NCI-H526 treated with DMSO at 0.1 percent for 48 hours (cell line): ENCODE measurements around the gene FANCD2.
"Not testable (repeated sequence)": the region's sequence is repeated elsewhere in the genome, so short reads cannot be mapped to it uniquely, and the experiment has no call there.

Source experiments
- DNase-seq: peaks from one replicate; lab custom pipeline; 2025; lab: John Stamatoyannopoulos, UW

FANCD2 gene

DNA sequence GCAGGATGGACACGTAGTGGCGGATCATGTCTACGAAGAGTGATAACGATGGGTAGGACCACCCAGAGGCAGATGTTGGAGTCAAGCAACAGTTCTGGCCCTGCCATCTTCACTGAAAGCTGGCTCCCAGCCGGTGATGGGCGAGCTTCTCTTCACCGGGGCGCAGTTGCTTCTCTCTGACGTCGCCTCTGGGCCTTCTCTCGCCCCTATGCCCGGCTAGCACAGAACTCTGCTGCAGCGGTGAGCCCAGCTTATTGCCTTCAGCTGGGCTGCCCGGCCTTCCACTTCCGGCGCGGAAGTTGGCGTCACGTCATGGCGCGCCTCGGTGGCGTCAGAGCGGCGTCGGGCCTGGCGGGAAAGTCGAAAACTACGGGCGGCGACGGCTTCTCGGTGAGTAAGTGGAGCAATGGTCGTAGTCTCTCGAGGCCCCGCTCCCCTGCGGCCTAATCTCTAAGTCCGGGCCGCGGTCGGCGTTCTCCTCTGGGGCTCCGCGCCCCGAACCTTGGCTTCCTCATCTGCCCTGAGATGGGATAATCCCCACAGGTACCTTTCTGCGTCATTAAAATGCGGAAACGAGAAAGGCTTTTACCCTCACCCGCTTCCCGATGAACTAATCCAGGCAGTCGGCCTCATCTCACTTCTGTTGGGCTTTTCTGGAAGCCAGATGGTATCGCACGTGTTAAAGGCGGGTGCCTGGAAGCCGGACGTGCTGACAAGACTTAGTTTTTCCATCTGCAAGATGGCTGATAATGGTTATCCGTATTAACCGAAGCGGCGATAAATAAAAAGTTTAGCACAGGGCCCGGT, at the start of gene FANCD2:
FANCD2 (plus strand) TSS at position 354 of the 807 bp plus-strand sequence. CDS start 2,221 bp downstream, outside the sequence.
- peak; percentile 38 for DNase-seq

DNA sequence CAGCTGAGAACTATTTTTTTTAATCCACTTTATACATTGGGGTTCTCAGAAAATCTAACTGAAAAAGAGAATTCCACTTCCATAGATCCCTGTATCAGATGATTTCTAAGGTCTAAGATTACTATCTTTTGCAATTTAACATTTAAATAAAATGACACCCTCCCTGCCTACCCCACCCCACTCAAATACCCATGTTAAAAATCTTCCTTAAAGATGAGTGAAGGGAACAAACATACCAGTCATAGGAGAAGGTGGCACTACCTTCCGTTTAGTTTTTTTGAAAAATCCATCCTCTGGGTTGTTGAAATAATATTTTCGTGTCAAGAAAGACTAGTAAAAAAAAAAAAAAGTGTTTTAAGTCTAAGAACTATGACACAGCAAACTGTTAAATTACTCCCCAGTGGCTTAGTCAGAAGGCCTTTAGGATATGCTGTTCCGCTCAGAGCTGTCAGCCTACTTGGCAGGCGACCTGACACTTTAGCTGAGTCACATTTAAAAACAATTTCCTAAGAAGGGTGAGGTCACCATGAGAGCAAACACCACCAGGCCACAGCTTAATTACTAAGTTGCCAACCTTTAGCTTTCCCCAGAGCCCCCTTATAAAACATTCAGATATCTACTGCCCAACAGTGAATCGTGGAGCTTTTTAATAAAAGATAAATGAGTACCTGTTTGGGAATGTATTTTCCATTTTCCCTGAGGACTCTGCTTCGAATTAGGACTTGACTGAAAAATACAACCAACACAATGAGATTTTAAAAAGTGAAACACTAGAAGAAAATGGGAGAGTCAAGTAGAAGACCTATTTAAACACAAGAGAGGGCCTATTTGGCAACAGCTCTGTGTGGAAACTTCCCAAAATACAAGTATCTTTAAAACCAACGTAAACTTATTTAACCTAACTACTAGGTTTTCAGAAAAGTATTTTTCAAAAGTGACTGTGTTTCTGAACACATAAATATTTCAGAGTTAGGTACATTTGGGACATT, 49.2 kb upstream of the FANCD2 start:
- no peak for DNase-seq

GRCh38 chr3:9978710-9979305, 47.4 kb upstream of the FANCD2 start:
- no peak for DNase-seq

DNA sequence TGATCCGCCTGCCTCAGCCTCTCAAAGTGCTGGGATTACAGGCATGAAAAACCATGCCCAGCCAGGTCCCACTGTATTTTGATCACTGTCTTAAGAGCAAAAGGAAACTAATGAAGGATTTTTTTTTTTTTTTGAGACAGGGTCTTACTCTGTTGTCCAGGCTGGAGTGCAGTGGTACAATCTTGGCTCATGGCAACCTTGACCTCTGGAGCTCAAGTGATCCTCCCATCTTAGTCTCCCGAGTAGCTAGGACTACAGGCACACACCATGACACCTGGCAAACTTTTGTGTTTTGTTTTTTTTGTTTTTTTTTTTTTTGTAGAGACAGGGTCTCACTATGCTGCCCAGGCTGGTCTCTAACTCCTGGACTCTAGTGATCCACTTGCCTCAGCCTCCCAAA, 46.0 kb upstream of the FANCD2 start:
- no peak for DNase-seq

DNA sequence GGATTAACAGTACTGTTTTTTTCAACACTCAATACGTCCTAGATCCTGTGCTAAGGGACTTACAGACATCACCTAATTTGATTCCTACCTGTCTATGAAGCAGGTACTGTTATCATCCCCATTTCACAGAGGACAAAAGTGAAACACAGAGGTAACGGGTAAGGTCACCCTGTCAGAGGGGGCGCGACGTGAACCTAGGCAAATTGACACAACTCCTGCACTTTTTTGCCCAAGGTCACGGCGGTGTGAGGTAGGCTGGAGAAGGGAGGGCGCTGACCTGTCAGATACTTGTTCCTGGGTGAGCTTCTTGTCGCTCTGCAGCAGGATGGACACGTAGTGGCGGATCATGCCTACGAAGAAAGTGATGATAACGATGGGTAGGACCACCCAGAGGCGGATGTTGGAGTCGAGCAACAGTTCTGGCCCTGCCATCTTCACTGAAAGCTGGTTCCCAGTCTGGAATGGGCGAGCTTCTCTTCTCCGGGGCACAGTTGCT, 40.0 kb upstream of the FANCD2 start:
- peak; percentile 43 for DNase-seq

DNA sequence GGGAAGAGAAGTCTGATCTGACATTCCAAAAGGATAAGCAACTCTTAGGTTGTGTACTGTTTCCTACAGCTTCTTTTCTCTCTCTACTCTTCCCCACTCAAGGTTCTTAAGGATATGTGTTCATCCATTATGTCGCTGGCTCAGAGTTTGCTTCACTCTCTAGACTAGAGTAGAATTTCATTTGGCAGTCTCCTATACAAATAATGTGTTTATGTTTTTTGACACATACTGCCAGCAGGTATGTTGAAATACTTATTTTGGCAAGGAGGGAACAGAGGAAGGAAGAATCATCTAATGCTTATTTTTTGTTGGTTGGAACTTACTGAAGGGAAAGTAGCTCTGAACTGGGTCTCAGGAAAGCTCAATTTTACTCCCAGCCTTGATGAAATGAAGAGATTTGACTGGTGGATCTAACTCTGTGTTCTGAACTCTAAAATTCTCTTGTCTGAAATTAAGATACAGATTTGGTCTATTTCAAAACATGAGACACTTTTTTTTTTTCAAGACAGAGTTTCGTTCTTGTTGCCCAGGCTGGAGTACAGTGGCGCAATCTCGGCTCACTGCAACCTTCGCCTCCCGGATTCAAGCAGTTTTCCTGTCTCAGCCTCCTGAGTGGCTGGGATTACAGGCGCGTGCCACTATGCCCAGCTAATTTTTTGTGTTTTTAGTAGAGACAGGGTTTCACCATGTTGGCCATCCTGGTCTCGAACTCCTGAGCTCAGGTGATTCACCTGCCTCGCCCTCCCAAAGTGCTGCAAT, 32.0 kb upstream of the FANCD2 start:
- DNase-seq, result no peak

- no peak for DNase-seq
Measured at GRCh38 chr3:10000686-10001085, 25.6 kb upstream of the FANCD2 start.

DNA sequence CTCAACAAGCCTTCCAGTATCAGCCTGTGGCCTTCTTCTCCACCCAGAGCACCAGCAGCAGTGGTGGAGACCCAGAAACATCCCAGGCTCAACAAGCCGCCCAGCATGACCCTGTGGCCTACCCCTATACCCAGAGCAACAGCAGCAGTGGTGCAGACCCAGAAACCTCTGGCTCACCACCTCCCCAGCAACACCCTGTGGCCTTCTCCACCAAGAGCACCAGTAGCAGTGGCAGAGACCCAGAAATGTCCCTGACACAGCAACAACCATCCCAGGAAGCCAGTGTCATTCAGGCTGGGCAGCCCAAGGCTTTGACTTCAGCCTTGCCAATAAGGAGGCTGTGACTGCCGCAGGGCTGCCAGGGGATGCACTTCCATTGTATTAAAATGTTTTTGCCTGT, 23.3 kb upstream of the FANCD2 start:
- no peak for DNase-seq

- DNase-seq, result no peak
Measured at GRCh38 chr3:10004506-10004905, 21.7 kb upstream of the FANCD2 start.

- DNase-seq, result no peak
Measured at GRCh38 chr3:10004960-10005564, 21.2 kb upstream of the FANCD2 start.

- DNase-seq, result no peak
Measured at GRCh38 chr3:10006048-10006761, 20.0 kb upstream of the FANCD2 start.

- DNase-seq, result no peak
Measured at GRCh38 chr3:10006762-10007090, 19.5 kb upstream of the FANCD2 start.

GRCh38 chr3:10007126-10007782, 19.0 kb upstream of the FANCD2 start:
- no peak for DNase-seq

DNA sequence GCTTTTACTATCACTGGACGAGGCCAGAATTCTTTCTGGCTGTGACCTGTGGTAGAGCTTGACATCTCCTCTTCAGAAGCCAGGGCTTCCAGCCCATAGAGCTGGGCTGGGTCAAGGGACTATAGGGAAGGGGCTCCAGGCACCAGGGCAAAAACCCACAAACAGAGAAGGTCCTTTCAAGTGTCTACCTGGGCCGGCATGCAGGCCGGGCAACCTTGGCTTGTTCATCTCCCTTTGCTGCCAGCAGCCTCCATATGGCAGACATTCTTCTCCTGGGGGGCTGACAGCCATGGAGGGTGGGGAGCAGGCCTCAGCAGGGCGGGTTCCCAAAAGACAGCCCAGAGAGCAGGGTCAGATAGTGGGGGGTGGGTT, 18.0 kb upstream of the FANCD2 start:
- DNase-seq, result not testable (repeated sequence)

DNA sequence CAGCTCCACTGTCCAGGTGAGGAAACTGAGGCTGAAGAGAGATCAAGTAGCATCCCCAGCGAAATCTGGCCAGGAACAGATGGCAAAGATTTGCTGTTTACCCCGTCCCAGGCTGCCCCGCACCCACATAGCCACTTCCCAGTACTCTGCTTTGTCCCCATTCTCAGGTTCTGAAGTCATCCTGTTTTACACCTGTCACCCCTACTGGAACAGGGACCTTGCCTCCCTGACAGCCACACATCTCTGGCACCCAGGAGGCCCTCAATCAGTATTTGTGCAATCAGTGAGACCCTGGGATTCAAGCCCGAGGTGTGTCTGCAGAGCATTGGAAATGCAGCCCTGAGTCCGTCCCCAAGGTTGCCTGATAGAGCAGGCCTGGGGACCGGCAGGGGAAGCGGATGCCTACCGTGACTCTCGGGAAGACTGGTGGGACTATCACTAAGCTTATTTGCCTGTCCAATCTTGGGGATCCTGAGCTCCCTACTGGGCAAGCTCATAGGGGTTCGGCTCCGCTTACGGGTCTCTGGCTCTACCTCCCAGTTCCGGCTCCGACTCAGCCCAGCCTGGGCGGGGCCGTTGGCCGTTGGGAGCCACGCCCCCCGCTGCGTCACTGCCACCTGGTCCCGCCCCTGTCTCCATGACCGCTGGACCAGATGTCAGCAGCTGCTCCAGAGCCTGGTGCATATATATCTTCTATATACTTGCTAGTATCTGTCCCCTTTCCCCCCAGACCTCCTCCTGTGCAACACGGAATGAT, 17.5 kb upstream of the FANCD2 start:
- DNase-seq, result peak; percentile 35

GRCh38 chr3:10010421-10010877, 15.8 kb upstream of the FANCD2 start:
- DNase-seq, result no peak

GRCh38 chr3:10010878-10011465, 15.3 kb upstream of the FANCD2 start:
- peak; percentile 82 for DNase-seq

- DNase-seq, result no peak
Measured at GRCh38 chr3:10011631-10012030, 14.6 kb upstream of the FANCD2 start.

DNA sequence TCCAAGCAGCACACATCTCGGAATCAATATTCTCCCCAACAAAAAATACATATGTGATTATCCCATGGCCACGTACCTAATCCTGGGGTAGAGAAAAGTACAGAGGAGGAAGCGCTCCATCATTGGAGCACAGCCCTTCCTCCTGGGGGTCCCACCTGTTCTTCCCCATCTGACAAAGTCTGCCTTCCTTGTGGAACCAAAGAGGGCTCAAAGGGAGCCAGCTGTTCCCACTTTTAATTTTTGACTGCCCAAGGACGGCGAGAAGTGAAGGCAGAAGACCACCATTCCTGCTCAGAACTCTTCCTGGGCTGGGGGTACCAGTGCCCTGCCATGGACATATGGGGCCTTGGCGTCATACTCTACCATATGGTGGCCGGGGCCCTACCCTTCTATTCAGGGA, 14.1 kb upstream of the FANCD2 start:
- DNase-seq, result no peak
